ENCODE measurements around the gene DPYSL4.
"Not testable (repeated sequence)": the region's sequence is repeated elsewhere in the genome, so short reads cannot be mapped to it uniquely, and the experiment has no call there.

DPYSL4 gene

GRCh38 chr10:132203256-132204077, 16.7 kb downstream of the DPYSL4 start:
- DNase-seq (ENCODE audit: low read depth, low spot score) = no peak

GRCh38 chr10:132204078-132204780, 17.5 kb downstream of the DPYSL4 start:
- no peak for DNase-seq (ENCODE audit: low read depth, low spot score)
- H3K27ac ChIP-seq = no peak overlapping the region

More at GRCh38 chr10:132203256-132204077, 16.7 kb downstream of the DPYSL4 start:
- no peak overlapping the region for H3K27ac ChIP-seq

GRCh38 chr10:132204781-132205473, 18.2 kb downstream of the DPYSL4 start:
- no peak for DNase-seq (ENCODE audit: low read depth, low spot score)
- no peak overlapping the region for H3K27ac ChIP-seq

- no peak overlapping the region for H3K27ac ChIP-seq
- DNase-seq (ENCODE audit: low read depth, low spot score) = no peak
Measured at GRCh38 chr10:132205650-132206376, 19.1 kb downstream of the DPYSL4 start.

GRCh38 chr10:132206377-132206745, 19.6 kb downstream of the DPYSL4 start:
- no peak overlapping the region for H3K27ac ChIP-seq
- no peak for DNase-seq (ENCODE audit: low read depth, low spot score)

- H3K27ac ChIP-seq = no peak overlapping the region
- no peak for DNase-seq (ENCODE audit: low read depth, low spot score)
Measured at GRCh38 chr10:132206806-132207535, 20.2 kb downstream of the DPYSL4 start.

GRCh38 chr10:132207536-132208461, 21.1 kb downstream of the DPYSL4 start:
- H3K27ac ChIP-seq = no peak overlapping the region
- no peak for DNase-seq (ENCODE audit: low read depth, low spot score)

- DNase-seq (ENCODE audit: low read depth, low spot score) = no peak
- H3K27ac ChIP-seq = no peak overlapping the region
Measured at GRCh38 chr10:132208462-132209050, 21.8 kb downstream of the DPYSL4 start.

- no peak for DNase-seq (ENCODE audit: low read depth, low spot score)
- H3K27ac ChIP-seq = no peak overlapping the region
Measured at GRCh38 chr10:132209130-132209529, 22.4 kb downstream of the DPYSL4 start.

- H3K27ac ChIP-seq = no peak overlapping the region
- no peak for DNase-seq (ENCODE audit: low read depth, low spot score)
Measured at GRCh38 chr10:132209978-132210530, 23.3 kb downstream of the DPYSL4 start.

- H3K27ac ChIP-seq = no peak overlapping the region
- no peak for DNase-seq (ENCODE audit: low read depth, low spot score)
Measured at GRCh38 chr10:132210766-132211165, 24.0 kb downstream of the DPYSL4 start.

- DNase-seq (ENCODE audit: low read depth, low spot score) = no peak
- H3K27ac ChIP-seq = no peak overlapping the region
Measured at GRCh38 chr10:132211246-132211645, 24.5 kb downstream of the DPYSL4 start.

GRCh38 chr10:132212816-132213215, 26.1 kb downstream of the DPYSL4 start:
- H3K27ac ChIP-seq = no peak overlapping the region
- DNase-seq (ENCODE audit: low read depth, low spot score) = no peak

GRCh38 chr10:132213917-132214316, 27.2 kb downstream of the DPYSL4 start:
- no peak for DNase-seq (ENCODE audit: low read depth, low spot score)
- no peak overlapping the region for H3K27ac ChIP-seq

- not testable (repeated sequence) for H3K27ac ChIP-seq; DNase-seq (ENCODE audit: low read depth, low spot score)
Measured at GRCh38 chr10:132216441-132216840, 29.7 kb downstream of the DPYSL4 start.

GRCh38 chr10:132219486-132219885, 32.7 kb downstream of the DPYSL4 start:
- DNase-seq (ENCODE audit: low read depth, low spot score) = no peak

GRCh38 chr10:132220061-132220460, 33.3 kb downstream of the DPYSL4 start:
- no peak for DNase-seq (ENCODE audit: low read depth, low spot score)
- no peak overlapping the region for H3K27ac ChIP-seq

More at GRCh38 chr10:132219486-132219885, 32.7 kb downstream of the DPYSL4 start:
- H3K27ac ChIP-seq = no peak overlapping the region

GRCh38 chr10:132220996-132221395, 34.2 kb downstream of the DPYSL4 start:
- H3K27ac ChIP-seq; DNase-seq (ENCODE audit: low read depth, low spot score): not testable (repeated sequence)

Measured in epithelial cell of prostate (primary cell).